IMR-90 (cell line): ENCODE data around the gene TNFRSF21. TPM values are rescaled to one million over a fixed set of nuclear protein-coding genes. Genes with fewer than 3 reads are reported as not detected.

Experiments used
- ATAC-seq: fragments of 200-7000 bp; cut with Tn5 transposase; 2 replicates; pipeline ENCODE4 v1.9.1; 2020; ENCODE audit warnings: low read depth, mild to moderate bottlenecking, moderate library complexity
- BruUV-seq: library from RNA; stranded (reverse); fragments of 400-500 nt; replicated peaks from 2 replicates; lab custom pipeline; 2021; lab: Mats Ljungman, UMichigan
- CTCF ChIA-PET: fragments of 300-600 bp; formaldehyde crosslinking; extraction: SDS; loops from one replicate; lab custom pipeline; 2021; ENCODE audit warnings: antibody characterized with exemption; lab: Yijun Ruan, JAX
- POLR2A ChIA-PET: fragments of 300-600 bp; sonication (Branson Sonifier 250); formaldehyde crosslinking; loops from one replicate; lab custom pipeline; 2022; ENCODE audit warnings: antibody characterized with exemption; ENCODE audit not compliant: unreplicated experiment; lab: Charles Lee
- DNase-seq: peaks from one replicate; pipeline ENCODE4 v3.0.0; 2013
- H2AFZ ChIP-seq: replicated peaks from 2 replicates; pipeline ENCODE3; 2013; ENCODE audit warnings: low read length, mild to moderate bottlenecking; ENCODE audit not compliant: poor library complexity
- H2AK5ac ChIP-seq: 2 replicates; pipeline ENCODE4 v1.6.1; 2013; ENCODE audit warnings: low read depth, low read length, inconsistent platforms
- H2AK9ac ChIP-seq: replicated peaks from 2 replicates; pipeline ENCODE3; 2013; ENCODE audit warnings: mild to moderate bottlenecking, low read depth, low read length, moderate library complexity; ENCODE audit not compliant: poor library complexity
- H2BK120ac ChIP-seq: 2 replicates; pipeline ENCODE4 v1.6.1; 2013; ENCODE audit warnings: low read depth, low read length, inconsistent platforms
- H2BK15ac ChIP-seq: 3 replicates; pipeline ENCODE4 v1.6.1; 2013; ENCODE audit warnings: low read depth, low read length, inconsistent platforms
- H2BK20ac ChIP-seq: 2 replicates; pipeline ENCODE4 v1.6.1; 2013; ENCODE audit warnings: low read depth, mild to moderate bottlenecking, inconsistent platforms, low read length, moderate library complexity
- H2BK5ac ChIP-seq: 2 replicates; pipeline ENCODE4 v1.6.1; 2013; ENCODE audit warnings: mild to moderate bottlenecking, low read depth, low read length, inconsistent platforms; ENCODE audit not compliant: poor library complexity, severe bottlenecking
- H3K14ac ChIP-seq: replicated peaks from 2 replicates; pipeline ENCODE4 v1.6.1; 2013; ENCODE audit warnings: low read depth, low read length, inconsistent platforms
- H3K18ac ChIP-seq: 2 replicates; pipeline ENCODE4 v1.6.1; 2013; ENCODE audit warnings: low read depth, low read length, control low read depth
- H3K23ac ChIP-seq: 2 replicates; pipeline ENCODE4 v1.6.1; 2013; ENCODE audit warnings: low read depth, low read length, inconsistent platforms
- H3K27ac ChIP-seq: 2 replicates; pipeline ENCODE4 v1.5.1; 2013; ENCODE audit warnings: mild to moderate bottlenecking, control low read depth, low read length; ENCODE audit not compliant: insufficient read depth
- H3K27me3 ChIP-seq: 2 replicates; pipeline ENCODE4 v1.6.1; 2013; ENCODE audit warnings: low read length; ENCODE audit not compliant: control insufficient read depth, insufficient read depth
- H3K36me3 ChIP-seq: 2 replicates; pipeline ENCODE4 v1.6.1; 2013; ENCODE audit warnings: low read length, mixed read lengths; ENCODE audit not compliant: control insufficient read depth, insufficient read depth
- H3K4ac ChIP-seq: 2 replicates; pipeline ENCODE4 v1.6.1; 2013; ENCODE audit warnings: low read depth, low read length, inconsistent platforms
- H3K4me1 ChIP-seq: 2 replicates; pipeline ENCODE4 v1.6.1; 2013; ENCODE audit warnings: low read length, mixed read lengths; ENCODE audit not compliant: control insufficient read depth, insufficient read depth
- H3K4me2 ChIP-seq: 2 replicates; pipeline ENCODE4 v1.6.1; 2013; ENCODE audit warnings: low read depth, mild to moderate bottlenecking, control low read depth, low read length, moderate library complexity
- H3K4me3 ChIP-seq: 2 replicates; pipeline ENCODE4 v1.5.1; 2013; ENCODE audit warnings: low read depth, mild to moderate bottlenecking, control low read depth, low read length, moderate library complexity; ENCODE audit not compliant: insufficient read depth
- H3K56ac ChIP-seq: 2 replicates; pipeline ENCODE4 v1.6.1; 2013; ENCODE audit warnings: low read length, inconsistent platforms; ENCODE audit not compliant: insufficient read depth; ENCODE audit errors: extremely low read depth
- H3K79me1 ChIP-seq, 2 experiments: 2 replicates each; pipeline ENCODE4 v1.6.1; 2013; ENCODE audit warnings: low read length in 2 of 2, inconsistent platforms in 1 of 2, low read depth in 1 of 2
- H3K9ac ChIP-seq: 2 replicates; pipeline ENCODE4 v1.6.1; 2013; ENCODE audit warnings: low read depth, low read length, control low read depth
- H3K9me1 ChIP-seq: 2 replicates; pipeline ENCODE4 v1.6.1; 2013; ENCODE audit warnings: low read length, inconsistent platforms; ENCODE audit not compliant: insufficient read depth
- H3K9me3 ChIP-seq: 2 replicates; pipeline ENCODE4 v1.6.1; 2013; ENCODE audit warnings: low read length; ENCODE audit not compliant: control insufficient read depth, insufficient read depth
- H4K20me1 ChIP-seq: 2 replicates; pipeline ENCODE4 v1.6.1; 2013; ENCODE audit warnings: low read length, inconsistent platforms; ENCODE audit not compliant: insufficient read depth
- H4K5ac ChIP-seq: 2 replicates; pipeline ENCODE4 v1.6.1; 2013; ENCODE audit warnings: mild to moderate bottlenecking, low read depth, low read length, control low read depth
- H4K8ac ChIP-seq, 2 experiments: 2 replicates each; pipeline ENCODE4 v1.6.1; 2013; ENCODE audit warnings: low read depth in 2 of 2, low read length in 2 of 2, control low read depth in 1 of 2, inconsistent platforms in 1 of 2
- H4K91ac ChIP-seq: 2 replicates; pipeline ENCODE4 v1.6.1; 2013; ENCODE audit warnings: low read depth, low read length, inconsistent platforms; ENCODE audit not compliant: insufficient read depth
- BHLHE40 ChIP-seq: fragments of 150-350 bp; IDR thresholded peaks from 2 replicates; pipeline ENCODE4 v1.6.1; 2016; ENCODE audit warnings: mild to moderate bottlenecking, low read depth, low read length
- CEBPB ChIP-seq: IDR thresholded peaks from 2 replicates; pipeline ENCODE4 v1.6.1; 2012; ENCODE audit warnings: low read depth, low read length, improper control_type of control experiment
- CHD1 ChIP-seq: IDR thresholded peaks from 2 replicates; pipeline ENCODE4 v1.6.1; 2012; ENCODE audit warnings: low read depth, low read length, improper control_type of control experiment
- CTCF ChIP-seq: conservative IDR thresholded peaks from 2 replicates; pipeline ENCODE4 v1.5.1; 2012; ENCODE audit warnings: mild to moderate bottlenecking, low read depth, low read length, improper control_type of control experiment
- ELK1 ChIP-seq: fragments of 150-350 bp; IDR thresholded peaks from 2 replicates; pipeline ENCODE4 v1.6.1; 2016; ENCODE audit warnings: low read depth, mild to moderate bottlenecking, low read length, moderate library complexity, borderline replicate concordance
- FOS ChIP-seq: fragments of 150-350 bp; IDR thresholded peaks from 2 replicates; pipeline ENCODE4 v1.6.1; 2016; ENCODE audit warnings: low read depth, low read length
- MAFK ChIP-seq: IDR thresholded peaks from 2 replicates; pipeline ENCODE4 v1.6.1; 2012; ENCODE audit warnings: low read depth, low read length, improper control_type of control experiment
- MAZ ChIP-seq: IDR thresholded peaks from 2 replicates; pipeline ENCODE4 v1.6.1; 2012; ENCODE audit warnings: low read depth, mild to moderate bottlenecking, low read length, improper control_type of control experiment, moderate library complexity, borderline replicate concordance
- MXI1 ChIP-seq: IDR thresholded peaks from 2 replicates; pipeline ENCODE4 v1.6.1; 2012; ENCODE audit warnings: low read depth, mild to moderate bottlenecking, low read length, moderate library complexity, borderline replicate concordance
- NFE2L2 ChIP-seq: fragments of 150-350 bp; IDR thresholded peaks from 2 replicates; pipeline ENCODE4 v1.6.1; 2016; ENCODE audit warnings: low read depth, mild to moderate bottlenecking, low read length
- POLR2A ChIP-seq: IDR thresholded peaks from 2 replicates; pipeline ENCODE4 v1.6.1; 2012; ENCODE audit warnings: mild to moderate bottlenecking, low read depth, low read length
- RAD21 ChIP-seq: IDR thresholded peaks from 2 replicates; pipeline ENCODE4 v1.6.1; 2012; ENCODE audit warnings: low read length, improper control_type of control experiment
- RCOR1 ChIP-seq: IDR thresholded peaks from 2 replicates; pipeline ENCODE4 v1.6.1; 2012; ENCODE audit warnings: mild to moderate bottlenecking, low read length, improper control_type of control experiment; ENCODE audit not compliant: insufficient replicate concordance
- RFX5 ChIP-seq: IDR thresholded peaks from 2 replicates; pipeline ENCODE4 v1.8.0; 2012; ENCODE audit warnings: low read depth, mild to moderate bottlenecking, low read length, moderate library complexity
- SMC3 ChIP-seq: fragments of 150-350 bp; IDR thresholded peaks from 2 replicates; pipeline ENCODE4 v1.6.1; 2016; ENCODE audit warnings: low read depth, mild to moderate bottlenecking, antibody characterized with exemption, low read length, moderate library complexity
- USF2 ChIP-seq: fragments of 150-350 bp; IDR thresholded peaks from 2 replicates; pipeline ENCODE4 v1.6.1; 2017; ENCODE audit warnings: mild to moderate bottlenecking, antibody characterized with exemption, low read length, low read depth
- WGBS, 2 experiments: methylation state at CpG; one replicate each; pipeline versions ENCODE4 v1.1.5 to v1.1.7; 2013; ENCODE audit warnings: missing lambda C conversion rate in 2 of 2; ENCODE audit not compliant: insufficient read length in 1 of 2; ENCODE audit errors: extremely low coverage in 2 of 2; 5-methylcytosine and 5-hydroxymethylcytosine counted together
- dilution Hi-C: fragments of 300-500 bp; cut with HindIII; formaldehyde crosslinking; loops from one replicate; pipeline ENCODE4 v1.14.3; 2018; ENCODE audit warnings: low sequenced_read_pairs; ENCODE audit not compliant: unreplicated experiment
- in situ Hi-C: fragments of 300-500 bp; cut with MboI; formaldehyde crosslinking; loops from 3 replicates; pipeline ENCODE4 v1.14.3; 2019; ENCODE audit warnings: low sequenced_read_pairs, inconsistent platforms, mixed read lengths
- intact Hi-C: fragments of 100-400 bp; cut with micrococcal nuclease; formaldehyde crosslinking; loops from 2 replicates; pipeline ENCODE4 v1.10.0; 2022
- polyA plus RNA-seq, 3 experiments: library from polyadenylated mRNA; depleted of rRNA; stranded (reverse); fragments of >200 nt; gene quantifications; 2 replicates each; pipeline ENCODE4 v1.2.3, GENCODE V29; 2012; ENCODE audit warnings: low replicate concordance in 1 of 3
- total RNA-seq: library from RNA; depleted of rRNA; stranded (reverse); fragments of >200 nt; gene quantifications from 2 replicates; pipeline ENCODE4 v1.2.3, GENCODE V29; 2012

TNFRSF21 gene
- total and polyA plus RNA-seq, 2 of the 4 experiments (the other 2 are of a cell fraction) = 2.9 to 6.9 TPM

GRCh38 chr6:47283993-47284392, 25.7 kb downstream of the TNFRSF21 start:
- peaks cover 9% of the 10 kb centered on the region; the same call in 1 of the 2 replicates for H3K9me1 ChIP-seq
- H2BK20ac ChIP-seq = no peak overlapping the region
- ATAC-seq = no peak
- no peak overlapping the region for H3K4ac ChIP-seq
- H3K4me1 ChIP-seq = peaks cover 4% of the 10 kb centered on the region; the same call in 1 of the 2 replicates
- H3K4me2 ChIP-seq = no peak overlapping the region
- intact Hi-C loops = no loop called here
- no peak overlapping the region for H4K8ac ChIP-seq
- no peak overlapping the region for H2AK5ac ChIP-seq
- CTCF ChIA-PET = no interaction called here
- H3K23ac ChIP-seq = no peak overlapping the region
- H2BK5ac ChIP-seq = no peak overlapping the region
- H2AK9ac ChIP-seq = no peak overlapping the region
- no peaks in the 10 kb centered on the region for H3K9me3 ChIP-seq
- H3K56ac ChIP-seq = no peak overlapping the region
- H3K27me3 ChIP-seq = no peaks in the 10 kb centered on the region
- no peak overlapping the region for H4K91ac ChIP-seq
- no peak overlapping the region for H3K4me3 ChIP-seq
- H3K36me3 ChIP-seq = peaks cover 8% of the 10 kb centered on the region
- in situ Hi-C loops = no loop called here
- POLR2A ChIA-PET = no interaction called here
- dilution Hi-C loops = no loop called here
- no peak overlapping the region for H3K9ac ChIP-seq
- H3K79me1 ChIP-seq = no peaks in the 10 kb centered on the region; a peak in 1 of 4 replicates
- no peak overlapping the region for H3K27ac ChIP-seq
- DNase-seq = no peak
- no peak overlapping the region for H3K18ac ChIP-seq
- WGBS, 2 experiments = 90% methylated on average over 2 of the region's 7 CpGs; no CpG with 5 or more reads in 1 of the 2 experiments
- TF ChIP-seq SMC3 (no peak), ELK1 (no peak), RFX5 (no peak), POLR2A (no peak), USF2 (no peak), FOS (no peak), RCOR1 (no peak), RAD21 (no peak), CEBPB (no peak), MAFK (no peak), NFE2L2 (no peak), CHD1 (no peak), MAZ (no peak), BHLHE40 (no peak), CTCF (no peak), MXI1 (no peak)
- BruUV-seq = no TSS peak
- no peak overlapping the region for H4K5ac ChIP-seq
- H2AFZ ChIP-seq = no peak overlapping the region
- no peak overlapping the region for H3K14ac ChIP-seq
- H4K20me1 ChIP-seq = no peaks in the 10 kb centered on the region
- H2BK15ac ChIP-seq = no peak overlapping the region
- no peak overlapping the region for H2BK120ac ChIP-seq
